ENCODE results near the gene FAM193B.

FAM193B gene

GRCh38 chr5:177508837-177509236 is 45.5 kb downstream of the FAM193B start:
- H3K14ac ChIP-seq (ENCODE audit: low read length), result no peak overlapping the region
- H3K18ac ChIP-seq (ENCODE audit: low read length), result no peak overlapping the region
- H3K79me2 ChIP-seq (ENCODE audit: control insufficient read depth, insufficient read depth, low read length, poor library complexity), result no peaks in the 10 kb centered on the region
- H2BK12ac ChIP-seq (ENCODE audit: low read length), result no peak overlapping the region
- no peak overlapping the region for H4K12ac ChIP-seq (ENCODE audit: low read depth, low read length)
- no CpG with 5 or more reads among the region's 8 CpGs for whole genome bisulfite sequencing (ENCODE audit: extremely low coverage, insufficient coverage, insufficient read length)
- no peaks in the 10 kb centered on the region for H3K9me3 ChIP-seq (ENCODE audit: insufficient read depth, low read depth, low read length)
- H3K4me1 ChIP-seq (ENCODE audit: control insufficient read depth in 1 of 2, insufficient read depth in 2 of 2, low read length in 2 of 2), result no peaks in the 10 kb centered on the region
- no peak overlapping the region for H2AK5ac ChIP-seq (ENCODE audit: low read length)
- no peak overlapping the region for H2BK120ac ChIP-seq (ENCODE audit: insufficient read depth, low read length, poor library complexity)
- no peak overlapping the region for H3K4me3 ChIP-seq (ENCODE audit: low read depth, low read length)
- H2AFZ ChIP-seq (ENCODE audit: insufficient read depth, low read length, poor library complexity), result no peak overlapping the region
- H3K27me3 ChIP-seq (ENCODE audit: insufficient read depth, low read length), result no peaks in the 10 kb centered on the region
- H4K91ac ChIP-seq (ENCODE audit: low read depth, low read length), result no peak overlapping the region
- H3K27ac ChIP-seq (ENCODE audit: low read depth, low read length), result no peak overlapping the region
- peaks cover 45 to 54% of the 10 kb centered on the region in 2 experiments for H3K36me3 ChIP-seq (ENCODE audit: control insufficient read depth in 1 of 2, insufficient read depth in 2 of 2, low read length in 2 of 2)
- H4K8ac ChIP-seq (ENCODE audit: low read depth, low read length), result no peak overlapping the region
- no peak overlapping the region for H3K9ac ChIP-seq (ENCODE audit: low read length)
- no peak overlapping the region for H3K4me2 ChIP-seq (ENCODE audit: low read length)
- no peak overlapping the region for H2BK5ac ChIP-seq (ENCODE audit: low read depth, low read length, poor library complexity)
- no peak overlapping the region for H3K23ac ChIP-seq (ENCODE audit: low read length)
- H3K4ac ChIP-seq (ENCODE audit: low read depth, low read length), result no peak overlapping the region
- H3K79me1 ChIP-seq (ENCODE audit: low read length), result no peaks in the 10 kb centered on the region
- DNase-seq, result no peak

GRCh38 chr5:177508221-177508611 is 46.1 kb downstream of the FAM193B start:
- Histone ChIP-seq H3K4me2 (ENCODE audit: low read length) (no peak overlapping the region), H3K14ac (ENCODE audit: low read length) (no peak overlapping the region), H3K27ac (ENCODE audit: low read depth, low read length) (no peak overlapping the region), H3K9ac (ENCODE audit: low read length) (no peak overlapping the region), H3K4me3 (ENCODE audit: low read depth, low read length) (no peak overlapping the region), H3K79me2 (ENCODE audit: control insufficient read depth, insufficient read depth, low read length, poor library complexity) (no peaks in the 10 kb centered on the region), H3K23ac (ENCODE audit: low read length) (no peak overlapping the region), H2BK12ac (ENCODE audit: low read length) (no peak overlapping the region), H2AK5ac (ENCODE audit: low read length) (no peak overlapping the region), H3K9me3 (ENCODE audit: insufficient read depth, low read depth, low read length) (no peaks in the 10 kb centered on the region), H3K36me3 (ENCODE audit: control insufficient read depth in 1 of 2, insufficient read depth in 2 of 2, low read length in 2 of 2) (peaks cover 43 to 54% of the 10 kb centered on the region in 2 experiments), H3K27me3 (ENCODE audit: insufficient read depth, low read length) (no peaks in the 10 kb centered on the region), H4K91ac (ENCODE audit: low read depth, low read length) (no peak overlapping the region), H2AFZ (ENCODE audit: insufficient read depth, low read length, poor library complexity) (no peak overlapping the region), H3K18ac (ENCODE audit: low read length) (no peak overlapping the region), H3K4me1 (ENCODE audit: control insufficient read depth in 1 of 2, insufficient read depth in 2 of 2, low read length in 2 of 2) (no peaks in the 10 kb centered on the region), H4K12ac (ENCODE audit: low read depth, low read length) (no peak overlapping the region), H4K8ac (ENCODE audit: low read depth, low read length) (no peak overlapping the region), H3K79me1 (ENCODE audit: low read length) (no peaks in the 10 kb centered on the region), H3K4ac (ENCODE audit: low read depth, low read length) (no peak overlapping the region), H2BK120ac (ENCODE audit: insufficient read depth, low read length, poor library complexity) (no peak overlapping the region), H2BK5ac (ENCODE audit: low read depth, low read length, poor library complexity) (no peak overlapping the region)
- WGBS (ENCODE audit: extremely low coverage, insufficient coverage, insufficient read length), result no CpG with 5 or more reads among the region's 26 CpGs
- DNase-seq, result no peak

GRCh38 chr5:177507596-177508220 is 46.7 kb downstream of the FAM193B start:
- Histone ChIP-seq H3K4me1 (ENCODE audit: control insufficient read depth in 1 of 2, insufficient read depth in 2 of 2, low read length in 2 of 2) (no peaks in the 10 kb centered on the region), H2BK12ac (ENCODE audit: low read length) (no peak overlapping the region), H3K4me3 (ENCODE audit: low read depth, low read length) (no peak overlapping the region), H3K36me3 (ENCODE audit: control insufficient read depth in 1 of 2, insufficient read depth in 2 of 2, low read length in 2 of 2) (peaks cover 38 to 48% of the 10 kb centered on the region in 2 experiments), H2AFZ (ENCODE audit: insufficient read depth, low read length, poor library complexity) (no peak overlapping the region), H3K4ac (ENCODE audit: low read depth, low read length) (no peak overlapping the region), H4K8ac (ENCODE audit: low read depth, low read length) (no peak overlapping the region), H3K27ac (ENCODE audit: low read depth, low read length) (no peak overlapping the region), H3K23ac (ENCODE audit: low read length) (no peak overlapping the region), H3K9ac (ENCODE audit: low read length) (no peak overlapping the region), H3K14ac (ENCODE audit: low read length) (no peak overlapping the region), H2BK120ac (ENCODE audit: insufficient read depth, low read length, poor library complexity) (no peak overlapping the region), H3K27me3 (ENCODE audit: insufficient read depth, low read length) (no peaks in the 10 kb centered on the region), H3K4me2 (ENCODE audit: low read length) (no peak overlapping the region), H4K91ac (ENCODE audit: low read depth, low read length) (no peak overlapping the region), H2AK5ac (ENCODE audit: low read length) (no peak overlapping the region), H3K9me3 (ENCODE audit: insufficient read depth, low read depth, low read length) (no peaks in the 10 kb centered on the region), H4K12ac (ENCODE audit: low read depth, low read length) (no peak overlapping the region), H3K79me2 (ENCODE audit: control insufficient read depth, insufficient read depth, low read length, poor library complexity) (no peaks in the 10 kb centered on the region), H3K79me1 (ENCODE audit: low read length) (no peaks in the 10 kb centered on the region), H3K18ac (ENCODE audit: low read length) (no peak overlapping the region), H2BK5ac (ENCODE audit: low read depth, low read length, poor library complexity) (no peak overlapping the region)
- WGBS (ENCODE audit: extremely low coverage, insufficient coverage, insufficient read length), result no CpG with 5 or more reads among the region's 17 CpGs
- DNase-seq, result no peak

GRCh38 chr5:177507165-177507564 is 47.2 kb downstream of the FAM193B start:
- H3K18ac ChIP-seq (ENCODE audit: low read length), result no peak overlapping the region
- no peak overlapping the region for H2BK5ac ChIP-seq (ENCODE audit: low read depth, low read length, poor library complexity)
- H2BK120ac ChIP-seq (ENCODE audit: insufficient read depth, low read length, poor library complexity), result no peak overlapping the region
- H4K91ac ChIP-seq (ENCODE audit: low read depth, low read length), result no peak overlapping the region
- no peak overlapping the region for H3K4me2 ChIP-seq (ENCODE audit: low read length)
- H3K79me2 ChIP-seq (ENCODE audit: control insufficient read depth, insufficient read depth, low read length, poor library complexity), result no peaks in the 10 kb centered on the region
- H3K36me3 ChIP-seq (ENCODE audit: control insufficient read depth in 1 of 2, insufficient read depth in 2 of 2, low read length in 2 of 2), result peaks cover 32 to 43% of the 10 kb centered on the region in 2 experiments
- no peak overlapping the region for H3K9ac ChIP-seq (ENCODE audit: low read length)
- H2AFZ ChIP-seq (ENCODE audit: insufficient read depth, low read length, poor library complexity), result no peak overlapping the region
- H3K27me3 ChIP-seq (ENCODE audit: insufficient read depth, low read length), result no peaks in the 10 kb centered on the region
- H3K14ac ChIP-seq (ENCODE audit: low read length), result no peak overlapping the region
- no peak overlapping the region for H3K23ac ChIP-seq (ENCODE audit: low read length)
- H3K27ac ChIP-seq (ENCODE audit: low read depth, low read length), result no peak overlapping the region
- H2BK12ac ChIP-seq (ENCODE audit: low read length), result no peak overlapping the region
- peak; percentile 34 to 75 for DNase-seq
- H4K12ac ChIP-seq (ENCODE audit: low read depth, low read length), result no peak overlapping the region
- H3K9me3 ChIP-seq (ENCODE audit: insufficient read depth, low read depth, low read length), result no peaks in the 10 kb centered on the region
- H2AK5ac ChIP-seq (ENCODE audit: low read length), result no peak overlapping the region
- no peak overlapping the region for H3K4me3 ChIP-seq (ENCODE audit: low read depth, low read length)
- H3K4ac ChIP-seq (ENCODE audit: low read depth, low read length), result no peak overlapping the region
- WGBS (ENCODE audit: extremely low coverage, insufficient coverage, insufficient read length), result no CpG with 5 or more reads among the region's 9 CpGs
- H3K4me1 ChIP-seq (ENCODE audit: control insufficient read depth in 1 of 2, insufficient read depth in 2 of 2, low read length in 2 of 2), result no peaks in the 10 kb centered on the region
- H3K79me1 ChIP-seq (ENCODE audit: low read length), result no peaks in the 10 kb centered on the region
- no peak overlapping the region for H4K8ac ChIP-seq (ENCODE audit: low read depth, low read length)
